Stimulated activated CD8-positive, alpha-beta memory T cell treated with anti-CD3 and anti-CD28 coated beads, Interleukin-4, amount 100 ng/mL, for 24 hours (primary cell): ENCODE results near the gene LRGUK.

Experiments
- DNase-seq: peaks from one replicate; pipeline ENCODE4 v3.0.0-alpha.2; 2020; ENCODE audit warnings: low read depth

Gene LRGUK

DNA sequence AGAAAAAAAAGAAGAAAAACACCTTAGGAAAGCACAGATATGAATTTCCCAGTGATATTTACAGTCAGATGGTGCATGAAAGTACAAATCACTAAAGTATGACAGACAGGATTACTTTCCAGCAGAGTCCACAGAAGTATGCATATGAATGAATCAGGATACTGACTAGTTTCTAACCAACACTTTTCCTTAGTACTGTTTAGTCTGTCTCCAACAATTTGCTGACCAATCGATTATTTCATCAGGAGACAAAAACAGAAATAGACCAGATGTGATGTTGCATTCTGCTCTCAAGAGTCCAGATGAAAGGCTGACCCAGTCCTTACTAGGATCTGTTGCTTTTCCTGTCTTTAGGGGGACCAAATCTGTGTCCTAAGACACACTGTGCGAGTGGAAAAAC is 175.0 kb downstream of the LRGUK start:
- no peak for DNase-seq

DNA sequence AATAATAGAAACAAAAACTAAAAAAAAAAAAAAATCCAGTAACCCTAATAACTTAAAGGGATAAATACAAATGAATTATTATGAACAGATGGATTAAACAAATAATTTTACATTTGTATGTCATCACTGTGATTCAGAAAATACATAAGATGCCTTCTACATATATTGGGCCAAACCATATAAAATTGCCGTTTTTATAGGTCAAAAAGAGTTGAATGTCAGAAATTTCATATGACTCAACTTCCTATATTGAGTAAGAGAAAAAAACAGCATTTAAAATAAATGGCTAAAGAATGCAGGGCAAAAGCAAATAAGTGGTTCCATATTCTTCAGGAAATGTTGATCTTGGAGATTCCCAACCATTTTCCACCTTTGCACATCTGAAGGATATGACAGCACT is 180.2 kb downstream of the LRGUK start:
- no peak for DNase-seq

DNA sequence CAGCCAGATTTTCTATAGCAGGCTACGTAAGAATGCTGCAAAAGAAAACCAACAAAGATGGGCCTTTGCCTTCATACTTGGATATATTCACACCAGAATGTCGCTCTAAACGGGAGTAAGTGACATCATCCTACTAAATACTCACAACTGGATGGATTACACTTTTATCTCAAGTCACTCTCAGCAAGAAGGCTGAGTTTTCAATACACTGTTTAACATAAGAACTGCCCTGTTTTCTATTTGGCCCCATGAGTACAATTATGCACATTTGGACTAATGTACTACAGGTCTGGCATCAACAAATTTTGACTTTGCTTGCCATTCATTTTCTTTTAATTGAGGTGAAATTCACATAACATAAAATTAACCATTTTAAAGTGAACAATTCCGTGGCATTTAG is 181.4 kb downstream of the LRGUK start:
- no peak for DNase-seq

DNA sequence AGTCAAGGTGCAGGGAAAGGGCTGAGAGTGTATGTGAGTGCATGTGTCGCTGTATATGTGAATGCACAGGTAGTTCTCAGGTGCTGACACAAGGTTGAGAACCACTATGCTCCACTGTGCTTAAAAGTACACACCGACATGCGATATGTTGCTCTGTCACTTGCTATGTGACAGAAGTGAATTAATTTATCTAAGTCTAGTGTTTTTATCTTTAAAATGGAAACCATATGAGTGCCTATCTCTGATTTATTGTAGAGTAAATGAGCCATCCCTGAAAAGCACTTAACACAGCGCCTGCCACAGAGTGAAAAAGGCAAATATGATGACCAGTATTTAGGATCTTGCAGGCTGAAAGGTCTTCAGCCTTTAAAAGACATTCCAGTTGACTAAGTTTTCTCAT is 184.7 kb downstream of the LRGUK start:
- no peak for DNase-seq

DNA sequence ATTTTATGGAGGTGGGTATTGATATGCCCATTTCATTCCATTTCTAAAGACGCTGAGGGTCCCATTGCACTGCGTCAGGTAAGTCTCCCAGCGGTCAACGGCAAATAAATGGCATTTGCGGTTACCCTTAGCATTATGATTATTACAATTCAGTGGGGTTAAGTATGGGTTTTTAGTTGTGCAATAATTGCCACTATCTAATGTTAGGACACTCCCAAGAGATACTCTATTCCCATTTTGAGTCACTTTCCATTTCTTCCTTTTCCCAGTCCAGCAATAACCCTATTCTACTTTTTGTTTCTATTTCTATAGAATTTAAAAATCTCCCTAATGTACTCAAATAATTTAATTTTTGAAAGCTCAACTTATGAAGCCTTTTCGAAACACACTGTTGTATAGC is 185.6 kb downstream of the LRGUK start:
- no peak for DNase-seq

DNA sequence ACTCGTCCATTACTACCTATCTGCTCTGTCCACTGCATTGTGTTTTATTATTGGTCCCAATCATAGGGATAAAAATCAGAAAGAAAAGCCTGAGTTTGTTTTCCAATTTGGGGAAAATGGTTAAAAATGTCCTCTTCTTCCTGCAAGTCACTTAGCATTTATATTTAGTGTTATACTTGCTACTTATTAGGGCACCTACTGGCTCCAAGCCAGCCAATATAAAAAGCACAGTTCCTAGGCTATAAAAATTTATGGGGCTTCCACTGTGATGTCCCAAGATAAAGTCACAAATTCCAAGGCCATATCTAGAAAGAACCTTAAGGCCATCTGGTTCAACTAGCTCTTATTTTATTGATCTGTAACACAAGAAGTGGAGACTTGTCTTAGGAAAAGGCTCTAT is 186.4 kb downstream of the LRGUK start:
- DNase-seq, result no peak
